GM18909 (cell line): Measurements from ENCODE around the gene ACTL9.

ENCODE experiments used
- ATAC-seq: cut with Tn5 transposase; IDR thresholded peaks from one replicate; pipeline ENCODE4 v1.9.1; 2021; ENCODE audit warnings: mild to moderate bottlenecking; ENCODE audit not compliant: unreplicated experiment, poor library complexity

Gene ACTL9

GRCh38 chr19:8688930-8689329 is 9.7 kb downstream of the ACTL9 start:
- no peak for ATAC-seq

- ATAC-seq: no peak
Measured at GRCh38 chr19:8686549-8686948, 12.0 kb downstream of the ACTL9 start.

- no peak for ATAC-seq
Measured at GRCh38 chr19:8684001-8684902, 14.3 kb downstream of the ACTL9 start.

GRCh38 chr19:8682931-8683330 is 15.7 kb downstream of the ACTL9 start:
- ATAC-seq: no peak

- ATAC-seq: no peak
Measured at GRCh38 chr19:8682472-8682871, 16.1 kb downstream of the ACTL9 start.

- no peak for ATAC-seq
Measured at GRCh38 chr19:8681345-8682029, 17.1 kb downstream of the ACTL9 start.

GRCh38 chr19:8680676-8681344 is 17.8 kb downstream of the ACTL9 start:
- ATAC-seq: no peak

- no peak for ATAC-seq
Measured at GRCh38 chr19:8678244-8678807, 20.3 kb downstream of the ACTL9 start.

- no peak for ATAC-seq
Measured at GRCh38 chr19:8675066-8675465, 23.5 kb downstream of the ACTL9 start.

- ATAC-seq: no peak
Measured at GRCh38 chr19:8673276-8673891, 25.2 kb downstream of the ACTL9 start.

- no peak for ATAC-seq
Measured at GRCh38 chr19:8666814-8667405, 31.7 kb downstream of the ACTL9 start.

GRCh38 chr19:8665468-8666213 is 33.0 kb downstream of the ACTL9 start:
- ATAC-seq: no peak

- ATAC-seq: no peak
Measured at GRCh38 chr19:8664671-8665057, 33.9 kb downstream of the ACTL9 start.

GRCh38 chr19:8663920-8664670 is 34.5 kb downstream of the ACTL9 start:
- no peak for ATAC-seq

- no peak for ATAC-seq
Measured at GRCh38 chr19:8662263-8662662, 36.3 kb downstream of the ACTL9 start.

GRCh38 chr19:8659905-8660304 is 38.7 kb downstream of the ACTL9 start:
- no peak for ATAC-seq

- no peak for ATAC-seq
Measured at GRCh38 chr19:8657869-8658268, 40.7 kb downstream of the ACTL9 start.

GRCh38 chr19:8655340-8655709 is 43.3 kb downstream of the ACTL9 start:
- no peak for ATAC-seq
